GM19240 (cell line): Measurements from ENCODE around the gene TSPAN17.

Experiments used
- DNase-seq: peaks from one replicate; pipeline ENCODE4 v3.0.0; 2011; ENCODE audit warnings: low spot score; ENCODE audit not compliant: insufficient read length

TSPAN17 gene

GRCh38 chr5:176659512-176659839 is 12.2 kb downstream of the TSPAN17 start:
- no peak for DNase-seq

DNA sequence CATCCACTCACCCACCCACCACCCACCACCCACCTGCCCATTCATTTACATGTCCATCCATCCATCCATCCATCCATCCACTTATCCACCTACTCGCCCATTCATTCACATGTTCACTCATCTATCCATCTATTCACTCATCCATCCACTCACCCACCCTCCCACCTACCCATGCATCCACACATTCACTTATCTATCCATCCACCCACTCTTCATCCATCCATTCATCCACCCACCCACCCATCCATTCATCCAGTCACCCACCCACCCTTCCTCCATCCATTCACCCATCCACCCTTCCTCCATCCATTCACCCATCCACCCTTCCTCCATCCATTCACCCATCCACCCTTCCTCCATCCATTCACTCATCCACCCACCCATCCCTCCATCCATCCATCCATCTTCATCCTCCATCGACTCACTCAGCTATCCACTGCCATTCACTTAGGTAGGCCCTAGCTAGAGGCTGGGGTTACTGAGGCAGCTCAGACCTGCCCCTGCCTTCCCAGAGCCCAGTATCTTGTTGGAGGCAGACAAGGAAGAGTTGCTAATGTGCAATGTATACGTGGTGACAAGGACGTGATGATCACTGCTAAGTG is 12.7 kb downstream of the TSPAN17 start:
- DNase-seq: no peak

- no peak for DNase-seq
Measured at GRCh38 chr5:176660530-176660859, 13.2 kb downstream of the TSPAN17 start.

GRCh38 chr5:176660860-176661641 is 13.8 kb downstream of the TSPAN17 start:
- peak; percentile 96 for DNase-seq

DNA sequence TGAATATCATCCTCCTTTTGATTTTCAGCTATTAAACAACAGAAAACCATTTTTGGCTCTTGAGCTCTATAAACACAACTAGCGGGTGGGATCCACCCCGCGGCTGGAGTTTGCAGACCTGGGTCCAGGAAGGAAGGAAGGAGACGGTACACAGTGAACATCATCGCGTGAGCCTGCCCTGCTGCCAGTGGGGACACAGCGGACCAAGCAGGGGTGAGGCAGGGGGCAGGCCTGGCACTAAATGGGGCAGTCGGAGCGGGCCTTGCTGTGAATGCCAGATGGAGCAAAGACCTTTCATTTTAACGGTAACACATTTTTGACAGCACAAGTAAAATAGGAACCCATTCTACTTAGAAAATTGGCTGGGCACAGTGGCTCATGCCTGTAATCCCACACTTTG is 14.4 kb downstream of the TSPAN17 start:
- DNase-seq: no peak

DNA sequence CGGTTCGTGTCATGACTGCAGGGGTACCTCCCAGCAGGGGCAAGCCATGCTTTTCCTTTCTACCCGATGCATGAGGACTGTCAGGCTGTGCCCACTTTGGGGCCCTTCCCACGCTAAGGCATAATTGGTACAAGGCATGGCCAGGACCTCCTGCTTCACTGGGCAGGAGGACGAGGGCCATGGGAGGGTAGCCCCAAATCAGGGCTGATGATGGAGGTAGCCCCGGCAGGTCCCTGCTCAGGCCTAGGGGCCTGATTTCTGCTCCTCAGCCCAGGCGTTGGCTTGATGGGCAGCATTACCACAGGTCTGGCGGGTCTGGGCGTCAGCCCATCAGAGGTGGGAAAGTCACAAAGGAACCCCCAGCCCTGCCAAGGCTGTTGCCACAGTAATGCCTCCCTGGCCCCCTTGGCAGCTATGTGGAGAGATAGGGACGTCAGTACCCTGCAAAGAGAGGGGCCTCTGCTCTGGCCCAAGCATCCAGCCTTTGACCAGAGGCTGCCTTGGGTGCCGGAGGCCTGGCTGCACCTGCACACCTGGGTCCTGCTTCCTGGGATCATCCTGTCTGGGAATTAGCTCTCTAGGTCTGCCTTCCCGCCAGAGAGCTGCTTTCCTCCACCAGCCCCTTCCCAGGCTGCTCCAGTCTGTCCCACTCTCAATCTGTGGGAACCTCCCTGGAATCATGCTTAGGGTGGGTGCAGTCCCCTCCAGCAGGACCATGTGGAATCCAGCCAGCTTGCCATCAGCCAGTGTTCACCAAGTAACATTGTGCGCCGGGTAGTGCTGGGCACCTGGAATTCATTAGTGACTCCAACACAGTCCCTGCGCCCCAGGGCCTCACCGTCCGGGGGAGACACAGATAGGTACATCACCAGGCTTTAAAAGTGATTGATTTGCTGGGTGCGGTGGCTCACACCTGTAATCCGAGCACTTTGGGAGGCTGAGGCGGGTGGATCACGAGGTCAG is 15.4 kb downstream of the TSPAN17 start:
- no peak for DNase-seq

DNA sequence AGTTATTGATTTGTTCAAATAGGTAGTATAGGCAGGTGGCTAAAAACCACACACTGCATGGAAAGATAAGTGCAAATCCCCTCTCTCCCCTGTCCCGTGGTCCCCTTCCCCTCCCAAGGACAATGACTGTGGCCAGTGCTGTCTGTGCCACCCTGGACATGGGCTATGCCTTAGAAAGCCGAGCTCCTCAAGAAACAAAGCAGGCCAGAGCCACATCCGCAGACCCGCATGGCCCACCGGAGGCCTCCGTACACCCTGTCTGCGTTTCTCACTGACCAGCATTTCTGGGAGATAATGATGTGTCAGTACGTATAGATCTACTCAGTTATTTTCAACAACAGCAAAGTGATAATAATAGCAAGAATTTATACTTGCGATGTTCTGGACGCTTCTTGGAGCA is 16.3 kb downstream of the TSPAN17 start:
- no peak for DNase-seq

DNA sequence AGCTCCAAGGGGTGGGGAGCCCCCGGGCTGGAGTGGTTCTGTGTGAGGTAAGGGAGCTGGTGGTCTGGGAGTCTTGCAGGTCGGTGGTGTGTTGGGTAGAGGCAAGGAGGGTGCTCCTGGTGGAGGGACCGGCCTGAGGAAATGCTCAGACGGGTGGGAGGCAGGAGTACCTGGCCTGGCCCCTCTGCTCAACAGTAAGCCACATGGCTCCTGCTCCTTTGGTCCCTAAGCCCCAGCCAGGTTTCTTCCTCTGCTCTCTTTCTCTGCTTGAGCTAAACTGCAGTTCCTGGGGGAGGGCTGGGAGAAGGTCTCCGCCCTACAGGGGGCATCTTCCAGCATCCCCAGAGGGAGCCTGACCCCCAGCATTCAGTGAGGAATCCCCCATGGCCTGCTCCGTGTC is 17.2 kb downstream of the TSPAN17 start:
- DNase-seq: no peak

DNA sequence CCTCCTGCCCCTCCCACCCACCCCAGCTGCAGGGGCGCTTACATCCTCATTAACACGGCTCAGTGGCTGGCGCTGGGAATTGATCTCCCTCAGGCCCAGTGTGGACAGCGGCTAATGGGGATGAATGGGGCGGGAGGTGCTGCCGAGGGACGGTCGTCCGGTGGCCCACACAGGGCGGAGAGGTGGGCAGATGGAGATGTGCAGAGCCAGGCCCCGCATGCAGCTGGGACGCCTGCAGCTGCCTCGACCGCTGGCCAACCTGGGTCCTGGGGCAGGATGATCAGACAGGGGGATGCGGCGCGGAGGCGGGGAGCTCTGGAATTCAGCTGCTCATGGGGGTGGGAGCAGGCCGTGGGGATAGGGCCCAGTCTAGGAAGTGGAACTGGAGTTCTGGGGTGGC is 17.6 kb downstream of the TSPAN17 start:
- no peak for DNase-seq

DNA sequence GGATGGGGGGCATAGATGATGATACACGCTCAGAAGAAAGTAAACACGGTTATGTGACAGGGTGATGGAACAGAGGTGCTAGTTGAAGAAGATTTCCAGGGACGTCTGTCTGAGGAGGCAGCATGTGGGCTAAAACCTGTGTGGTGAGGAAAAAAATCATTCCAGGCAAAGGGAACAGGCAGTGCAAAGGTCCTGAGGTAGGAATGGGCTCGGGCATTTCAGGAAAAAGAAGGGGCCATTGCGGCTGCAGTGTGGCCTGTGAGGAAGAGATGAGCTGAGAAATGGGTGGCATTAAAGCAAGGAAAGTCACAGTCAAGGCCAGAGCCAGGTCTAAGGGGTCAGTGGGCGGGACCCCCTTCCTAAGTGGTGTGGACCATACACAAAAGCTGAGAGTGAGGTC is 18.2 kb downstream of the TSPAN17 start:
- DNase-seq: no peak

DNA sequence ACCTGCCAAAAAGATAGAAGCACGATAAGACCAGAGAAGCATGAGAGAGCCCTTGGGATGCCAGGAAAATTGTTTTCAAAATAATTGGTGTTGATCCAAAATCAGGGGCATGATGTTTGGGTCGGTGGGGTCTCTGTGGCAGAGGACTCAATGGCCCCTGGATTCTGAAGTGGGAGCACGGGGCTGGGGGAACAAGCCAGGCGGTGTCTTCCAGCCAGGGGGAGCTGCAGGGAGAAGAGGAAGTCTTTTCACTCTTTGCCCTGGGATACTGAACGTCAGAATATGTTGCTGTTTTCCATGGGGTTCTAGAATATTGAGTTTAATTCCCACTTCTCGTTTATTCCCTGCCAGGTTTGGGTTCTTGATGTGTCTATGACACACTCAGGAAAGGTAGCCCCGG is 20.4 kb downstream of the TSPAN17 start:
- DNase-seq: no peak

- DNase-seq: no peak
Measured at GRCh38 chr5:176670449-176670848, 23.2 kb downstream of the TSPAN17 start.

DNA sequence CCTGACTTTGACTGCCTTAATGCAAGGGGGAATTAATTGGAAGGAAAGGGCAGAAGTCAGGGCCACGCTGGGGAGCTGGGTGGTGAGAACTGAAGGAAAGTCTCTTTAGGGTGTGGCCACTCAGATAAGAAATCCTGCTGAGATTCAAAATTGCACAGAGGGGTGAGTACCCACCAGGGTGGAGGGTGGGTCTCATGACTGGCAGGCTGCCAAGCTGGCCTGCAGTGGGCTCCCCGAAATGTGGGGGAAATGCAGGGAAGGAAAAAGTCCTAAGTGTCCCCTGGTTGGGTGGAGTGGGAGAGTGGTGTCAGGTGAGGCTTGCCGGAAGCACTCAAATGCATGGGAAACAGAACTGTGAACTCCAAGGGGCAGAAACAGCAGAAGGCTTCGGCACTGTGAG is 24.1 kb downstream of the TSPAN17 start:
- no peak for DNase-seq

DNA sequence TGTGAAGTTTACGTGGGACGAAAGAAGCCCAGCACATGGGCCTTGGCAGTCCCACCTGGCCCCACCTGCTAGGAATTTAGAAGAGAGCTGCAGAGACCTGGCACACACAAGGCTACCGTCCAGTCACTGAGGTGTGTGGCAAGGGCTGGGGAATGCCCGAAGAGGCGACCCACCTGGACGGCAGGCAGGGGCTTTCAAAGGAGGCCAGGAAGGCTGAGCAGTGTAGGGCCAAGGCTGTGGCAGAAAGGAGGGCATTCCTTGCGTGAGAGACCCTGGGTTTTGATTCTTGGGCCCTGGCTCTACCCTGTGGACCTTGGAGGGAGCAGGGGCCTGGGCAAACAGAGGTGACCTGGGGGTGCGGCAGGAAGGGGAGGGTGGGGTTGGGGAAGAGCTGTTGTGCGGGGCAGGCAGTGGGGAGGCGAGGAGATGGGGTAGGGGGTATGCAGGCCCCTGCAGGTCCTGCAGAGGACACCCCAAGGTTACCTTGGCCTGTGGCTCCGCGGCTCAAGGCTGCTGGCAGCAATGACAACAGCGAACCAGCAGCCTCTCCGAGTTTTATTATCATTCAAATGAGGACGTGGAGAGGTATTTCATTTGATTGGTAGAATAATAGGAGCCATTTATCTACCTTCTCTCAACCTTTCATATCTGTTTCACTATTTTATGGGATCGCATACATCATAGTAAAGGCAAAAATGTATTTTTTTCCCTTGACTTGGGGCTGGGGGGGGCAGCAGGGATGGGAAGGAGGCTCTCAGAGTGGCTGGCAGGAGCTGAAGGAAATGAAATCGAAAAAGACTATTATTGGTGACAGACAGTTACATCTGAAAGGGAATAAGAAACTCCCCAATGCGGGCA is 24.8 kb downstream of the TSPAN17 start:
- no peak for DNase-seq

DNA sequence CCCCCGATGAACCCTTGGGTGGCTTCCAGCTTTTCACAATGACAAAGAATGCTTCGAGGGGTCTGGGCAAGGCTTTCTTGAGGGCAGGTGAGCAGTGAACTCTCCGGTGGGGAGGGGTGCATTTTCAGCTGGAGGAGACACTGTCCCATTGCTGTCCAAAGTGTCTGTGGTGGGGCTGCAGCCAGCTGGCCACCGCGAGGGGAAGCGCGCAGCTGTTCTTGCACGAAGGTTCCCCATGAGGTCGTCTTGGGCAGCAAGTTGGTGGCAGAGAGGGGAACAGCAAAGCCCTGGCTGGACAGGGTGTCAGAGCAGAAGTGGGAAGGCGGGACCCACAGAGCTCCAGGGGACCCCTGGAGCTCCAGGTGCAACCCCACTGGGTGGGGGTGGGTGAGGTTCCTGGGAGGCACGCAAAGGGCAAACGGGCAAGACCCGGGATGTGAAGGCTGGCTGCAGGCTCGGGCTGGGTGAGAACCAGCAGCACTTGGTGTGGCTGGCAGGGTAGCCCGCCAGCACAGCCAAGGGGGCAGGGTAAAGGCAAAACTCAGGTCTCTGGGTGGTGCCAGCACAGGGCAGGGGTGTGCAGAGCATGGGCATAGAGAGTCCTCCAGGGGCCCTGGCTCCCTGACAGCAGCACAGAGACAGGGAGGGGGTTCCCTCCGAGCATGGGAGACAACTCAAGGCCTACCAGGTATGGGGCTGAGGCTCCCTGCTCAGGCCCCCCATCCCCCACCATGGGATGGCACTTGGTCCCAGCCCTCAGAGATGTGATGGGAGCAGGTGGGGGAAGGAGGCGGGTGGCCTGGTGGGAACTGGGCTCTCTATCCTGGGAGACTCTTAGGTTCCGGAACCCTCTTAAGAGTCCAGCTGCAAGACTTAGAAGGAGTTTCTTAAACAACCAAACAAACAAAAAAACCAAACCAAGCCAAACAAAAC is 26.6 kb downstream of the TSPAN17 start:
- no peak for DNase-seq

DNA sequence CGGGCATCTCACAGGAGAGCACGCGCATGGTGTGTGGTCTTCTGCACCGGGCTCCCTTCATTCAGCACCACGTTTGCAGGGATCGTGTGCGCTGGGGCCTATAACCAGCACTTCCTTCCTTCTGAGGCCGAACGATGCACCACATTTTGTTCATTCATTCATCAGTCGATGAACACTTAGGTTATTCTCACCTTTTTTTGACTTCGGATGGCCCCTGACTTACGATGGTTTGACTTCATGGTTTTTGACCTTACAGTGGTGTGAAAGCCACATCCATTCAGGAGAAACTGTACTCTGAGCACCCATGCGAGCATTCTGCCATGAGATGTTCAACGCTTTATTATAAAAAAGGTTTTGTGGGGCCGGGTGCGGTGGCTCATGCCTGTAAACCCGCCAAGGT is 27.5 kb downstream of the TSPAN17 start:
- DNase-seq: no peak

DNA sequence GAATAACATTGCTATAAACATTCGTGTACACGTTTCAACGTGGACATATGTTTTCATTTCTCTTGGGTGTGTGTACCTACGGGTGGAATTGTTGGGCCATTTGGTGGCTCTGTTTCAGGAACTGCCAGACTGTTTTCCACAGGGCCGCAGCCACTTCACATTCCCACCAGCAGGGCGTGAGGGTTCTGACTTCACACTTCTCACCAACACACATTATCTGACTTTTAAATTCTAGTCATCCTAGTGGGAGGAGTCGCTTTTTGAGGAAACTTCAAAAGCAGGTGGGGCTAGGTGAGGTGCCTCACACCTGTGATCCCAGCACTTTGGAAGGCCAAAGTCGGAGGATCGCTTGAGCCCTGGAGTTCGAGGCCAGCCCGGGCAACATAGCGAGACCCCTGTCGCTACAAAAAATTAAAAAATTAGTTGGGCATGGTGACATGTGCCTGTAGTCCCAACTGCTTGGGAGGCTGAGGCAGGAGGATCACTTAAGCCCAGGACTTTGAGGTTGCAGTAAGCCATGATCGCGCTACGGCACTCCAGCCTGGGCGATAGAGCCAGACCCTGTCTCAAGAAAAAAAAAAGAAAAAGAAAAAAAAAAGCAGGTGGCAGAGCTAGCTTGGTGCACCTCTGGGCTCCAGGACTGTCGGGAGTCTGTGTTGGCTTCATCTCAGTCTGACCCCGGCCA is 28.5 kb downstream of the TSPAN17 start:
- no peak for DNase-seq

DNA sequence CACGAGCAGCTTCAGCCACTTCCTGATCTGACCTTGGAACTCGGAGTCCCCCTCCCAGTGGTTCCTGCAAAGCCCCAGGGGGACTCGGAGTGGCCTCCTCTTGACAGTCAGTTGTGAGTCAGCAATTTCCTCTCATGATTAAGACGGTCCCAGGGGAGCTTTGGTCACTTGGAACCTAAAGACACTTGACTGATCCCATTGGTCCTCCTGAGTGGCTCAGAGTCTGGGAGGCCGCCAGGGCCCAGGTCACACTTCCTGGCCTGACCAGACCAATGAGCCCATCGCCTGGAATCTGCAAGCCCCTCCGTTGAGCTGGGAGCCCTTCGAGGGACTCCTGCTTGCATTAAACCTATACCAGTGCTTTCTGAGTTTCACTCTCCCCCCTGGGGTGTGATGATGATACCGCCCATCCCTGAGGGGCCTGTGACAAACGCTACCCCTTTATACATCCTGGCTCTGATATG is 29.1 kb downstream of the TSPAN17 start:
- peak; percentile 53 for DNase-seq

- no peak for DNase-seq
Measured at GRCh38 chr5:176677209-176677939, 30.1 kb downstream of the TSPAN17 start.
